Brain microvascular endothelial cell (primary cell): ENCODE data around the gene ZFAND5.

Experiments
- DNase-seq: peaks from one replicate; pipeline ENCODE4 v3.0.0-alpha.2; 2020
- H3K27ac ChIP-seq: fragments of 250-450 bp; sonication (Bioruptor Pico); 2 replicates; pipeline ENCODE4 v1.5.1; 2020; ENCODE audit warnings: mild to moderate bottlenecking, moderate library complexity
- H3K27me3 ChIP-seq: fragments of 250-450 bp; sonication (Bioruptor Pico); replicated peaks from 2 replicates; pipeline ENCODE4 v1.5.1; 2020; ENCODE audit warnings: mild to moderate bottlenecking
- H3K36me3 ChIP-seq: fragments of 250-450 bp; sonication (Bioruptor Pico); replicated peaks from 2 replicates; pipeline ENCODE4 v1.5.1; 2020; ENCODE audit warnings: mild to moderate bottlenecking
- H3K4me3 ChIP-seq: 2 replicates; pipeline ENCODE4 v1.5.1; 2011; ENCODE audit warnings: low read depth, mild to moderate bottlenecking, control low read depth, low read length, moderate library complexity
- in situ Hi-C: cut with HindIII; loops from 2 replicates; pipeline ENCODE4 v1.10.0; 2017; ENCODE audit warnings: low sequenced_read_pairs, low pct_ligation_motif_present
- TF ChIP-seq, protein P1 (sequence below): IDR thresholded peaks from 2 replicates; pipeline ENCODE4 v1.5.1; 2011; ENCODE audit warnings: low read depth, mild to moderate bottlenecking, moderate library complexity, low read length, control low read depth, inconsistent platforms; ENCODE audit errors: missing control alignments

Gene ZFAND5

DNA sequence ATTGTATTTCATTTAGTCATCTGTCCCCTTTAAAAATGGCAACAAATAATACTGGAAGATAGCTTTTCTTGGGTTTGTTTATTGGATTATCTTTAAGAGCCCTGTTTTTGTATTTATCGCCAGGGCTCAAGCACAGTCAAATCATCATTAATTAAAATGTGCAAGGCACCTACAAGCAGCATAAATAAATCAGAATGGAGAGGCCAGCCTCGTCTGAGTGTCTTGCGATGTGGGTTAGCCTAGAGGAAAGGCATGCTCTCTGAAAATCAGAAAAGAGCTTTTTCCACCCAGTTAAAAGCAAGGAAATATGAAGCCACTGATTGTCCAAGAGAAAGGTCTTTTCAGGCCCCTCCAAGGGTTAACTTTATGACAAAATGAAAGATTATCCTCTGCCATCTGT, 31.8 kb downstream of the ZFAND5 start:
- H3K4me3 ChIP-seq = no peak overlapping the region
- H3K27ac ChIP-seq = no peak overlapping the region
- TF ChIP-seq, protein P1, sequence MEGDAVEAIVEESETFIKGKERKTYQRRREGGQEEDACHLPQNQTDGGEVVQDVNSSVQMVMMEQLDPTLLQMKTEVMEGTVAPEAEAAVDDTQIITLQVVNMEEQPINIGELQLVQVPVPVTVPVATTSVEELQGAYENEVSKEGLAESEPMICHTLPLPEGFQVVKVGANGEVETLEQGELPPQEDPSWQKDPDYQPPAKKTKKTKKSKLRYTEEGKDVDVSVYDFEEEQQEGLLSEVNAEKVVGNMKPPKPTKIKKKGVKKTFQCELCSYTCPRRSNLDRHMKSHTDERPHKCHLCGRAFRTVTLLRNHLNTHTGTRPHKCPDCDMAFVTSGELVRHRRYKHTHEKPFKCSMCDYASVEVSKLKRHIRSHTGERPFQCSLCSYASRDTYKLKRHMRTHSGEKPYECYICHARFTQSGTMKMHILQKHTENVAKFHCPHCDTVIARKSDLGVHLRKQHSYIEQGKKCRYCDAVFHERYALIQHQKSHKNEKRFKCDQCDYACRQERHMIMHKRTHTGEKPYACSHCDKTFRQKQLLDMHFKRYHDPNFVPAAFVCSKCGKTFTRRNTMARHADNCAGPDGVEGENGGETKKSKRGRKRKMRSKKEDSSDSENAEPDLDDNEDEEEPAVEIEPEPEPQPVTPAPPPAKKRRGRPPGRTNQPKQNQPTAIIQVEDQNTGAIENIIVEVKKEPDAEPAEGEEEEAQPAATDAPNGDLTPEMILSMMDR = no peak
- DNase-seq = no peak
- no peaks in the 10 kb centered on the region for H3K36me3 ChIP-seq
- H3K27me3 ChIP-seq = no peaks in the 10 kb centered on the region
- in situ Hi-C loops = no loop called here

DNA sequence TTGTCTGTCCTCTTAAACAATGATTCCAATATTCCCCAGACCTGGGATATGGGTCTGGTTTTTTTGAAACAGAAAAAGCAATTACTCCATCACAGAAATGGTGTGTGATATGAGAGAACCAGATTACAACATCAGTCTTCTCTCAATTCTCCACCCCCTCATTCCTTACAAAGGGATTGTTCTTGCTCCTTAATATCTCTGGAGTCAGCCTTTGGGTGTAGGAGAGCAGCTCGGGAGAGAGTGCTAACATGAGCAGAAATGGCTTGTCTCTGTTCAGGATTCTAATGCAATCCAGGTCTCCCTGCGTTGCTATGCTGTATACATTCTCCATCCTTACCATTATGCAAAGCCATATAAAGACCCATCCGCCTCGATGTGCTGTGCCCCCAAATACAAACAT, 32.7 kb downstream of the ZFAND5 start:
- Histone ChIP-seq H3K27me3 (no peaks in the 10 kb centered on the region), H3K4me3 (no peak overlapping the region)
- in situ Hi-C loops = no loop called here

DNA sequence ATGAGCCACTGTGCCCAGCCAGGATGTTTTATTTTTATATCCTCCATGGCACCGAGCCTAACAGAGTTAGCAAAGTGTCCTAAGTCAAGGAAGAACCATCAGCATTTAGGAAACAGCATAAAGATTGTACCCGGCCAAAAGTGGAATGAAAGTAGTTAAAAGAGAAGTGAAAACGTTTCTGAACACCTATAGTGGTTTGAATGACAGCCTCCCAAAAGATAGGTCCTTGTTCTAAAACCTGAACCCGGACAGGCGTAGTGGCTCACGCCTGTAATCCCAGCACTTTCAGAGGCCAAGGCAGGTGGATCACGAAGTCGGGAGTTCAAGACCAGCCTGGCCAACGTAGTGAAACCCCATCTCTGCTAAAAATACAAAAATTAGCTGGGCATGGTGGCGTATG, 37.4 kb downstream of the ZFAND5 start:
- in situ Hi-C loops = no loop called here
- no peak overlapping the region for H3K4me3 ChIP-seq
- no peak overlapping the region for H3K27ac ChIP-seq
- DNase-seq = no peak
- H3K36me3 ChIP-seq = no peaks in the 10 kb centered on the region
- TF ChIP-seq, protein P1 = no peak
- no peaks in the 10 kb centered on the region for H3K27me3 ChIP-seq

More for the DNA sequence above, 32.7 kb downstream of the ZFAND5 start:
- no peaks in the 10 kb centered on the region for H3K36me3 ChIP-seq
- no peak overlapping the region for H3K27ac ChIP-seq
- DNase-seq = no peak
- TF ChIP-seq, protein P1 = no peak

DNA sequence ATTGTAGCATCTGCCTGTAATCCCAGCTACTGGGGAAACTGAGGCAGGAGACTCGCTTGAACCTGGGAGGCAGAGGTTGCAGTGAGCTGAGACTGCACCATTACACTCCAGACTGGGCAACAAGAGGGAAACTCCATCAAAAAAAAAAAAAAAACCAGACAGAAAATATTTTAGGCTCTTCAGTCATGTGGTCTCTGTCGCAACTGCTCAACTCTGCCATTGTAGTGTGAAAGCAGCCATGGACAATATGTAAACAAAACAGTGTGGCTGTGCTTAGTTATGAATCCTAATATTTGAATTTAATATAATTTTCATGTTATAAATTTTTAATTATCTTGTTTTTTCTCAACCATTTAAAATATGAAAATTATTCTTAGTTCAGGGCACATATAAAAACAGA, 38.4 kb downstream of the ZFAND5 start:
- H3K36me3 ChIP-seq = no peaks in the 10 kb centered on the region
- no peak overlapping the region for H3K4me3 ChIP-seq
- no peaks in the 10 kb centered on the region for H3K27me3 ChIP-seq
- in situ Hi-C loops = no loop called here
- no peak overlapping the region for H3K27ac ChIP-seq
- no peak for DNase-seq
- TF ChIP-seq, protein P1 = no peak

DNA sequence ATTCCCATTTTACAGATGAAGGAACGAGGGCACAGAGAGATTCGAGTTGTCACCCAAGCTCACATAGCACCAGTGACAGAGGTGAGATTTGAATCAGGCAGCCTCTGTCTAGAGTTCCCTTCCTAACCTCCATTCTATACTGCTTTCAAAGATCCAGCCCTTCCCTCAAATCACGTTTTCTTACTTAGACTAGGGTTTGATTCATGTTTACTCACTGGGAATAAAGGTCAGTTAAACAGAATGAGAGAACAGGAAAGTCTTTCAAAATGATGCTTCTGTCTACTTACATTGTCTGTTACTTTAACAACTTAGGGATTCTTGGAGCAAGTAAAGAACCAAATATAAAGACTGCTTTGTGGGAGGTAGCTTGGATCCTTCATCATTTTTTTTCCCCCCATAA, 40.0 kb downstream of the ZFAND5 start:
- TF ChIP-seq, protein P1 = no peak
- Histone ChIP-seq H3K36me3 (no peaks in the 10 kb centered on the region), H3K27me3 (no peaks in the 10 kb centered on the region), H3K4me3 (no peak overlapping the region), H3K27ac (no peak overlapping the region)
- no peak for DNase-seq
- in situ Hi-C loops = no loop called here

DNA sequence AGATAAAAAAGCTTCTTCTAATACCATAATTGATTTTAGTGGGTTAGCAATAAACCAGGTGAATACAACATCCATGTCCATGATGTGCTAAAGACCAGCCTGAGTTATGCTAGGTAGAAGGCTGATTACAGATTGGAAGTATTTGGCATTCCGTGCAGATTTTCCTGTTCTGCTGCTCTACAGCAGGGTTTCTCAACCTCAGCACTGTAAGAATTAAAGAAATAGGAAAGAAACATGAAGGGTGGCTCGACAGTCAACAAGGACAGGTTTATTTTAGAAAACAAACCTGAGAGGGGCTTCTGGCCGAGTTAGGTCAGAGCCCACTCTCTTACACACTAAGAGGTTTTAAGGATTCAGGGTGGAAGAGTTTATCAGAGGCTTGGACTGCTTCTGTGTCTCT, 42.3 kb downstream of the ZFAND5 start:
- DNase-seq = no peak
- TF ChIP-seq, protein P1 = no peak
- in situ Hi-C loops = no loop called here
- Histone ChIP-seq H3K27ac (no peak overlapping the region), H3K4me3 (no peak overlapping the region), H3K27me3 (no peaks in the 10 kb centered on the region), H3K36me3 (no peaks in the 10 kb centered on the region)
